Fibroblast of skin of scalp (primary cell): ENCODE results near the gene PWWP2B. TPM values are rescaled to one million over a fixed set of nuclear protein-coding genes. Genes with fewer than 3 reads are reported as not detected.

ENCODE experiments used
- DNase-seq: peaks from one replicate; pipeline ENCODE4 v3.0.0-alpha.2; 2013
- polyA plus RNA-seq, 2 experiments: library from polyadenylated mRNA; unstranded; fragments of 120-200 nt; gene quantifications; one replicate each; pipeline ENCODE4 v1.2.1, GENCODE V29; 2013; ENCODE audit not compliant: insufficient read length in 2 of 2

The PWWP2B gene
- 6.3 TPM for polyA plus RNA-seq (2013, experiment 1 of 2; ENCODE audit: insufficient read length)
- 7.0 TPM for polyA plus RNA-seq (2013, experiment 2 of 2; ENCODE audit: insufficient read length)

DNA sequence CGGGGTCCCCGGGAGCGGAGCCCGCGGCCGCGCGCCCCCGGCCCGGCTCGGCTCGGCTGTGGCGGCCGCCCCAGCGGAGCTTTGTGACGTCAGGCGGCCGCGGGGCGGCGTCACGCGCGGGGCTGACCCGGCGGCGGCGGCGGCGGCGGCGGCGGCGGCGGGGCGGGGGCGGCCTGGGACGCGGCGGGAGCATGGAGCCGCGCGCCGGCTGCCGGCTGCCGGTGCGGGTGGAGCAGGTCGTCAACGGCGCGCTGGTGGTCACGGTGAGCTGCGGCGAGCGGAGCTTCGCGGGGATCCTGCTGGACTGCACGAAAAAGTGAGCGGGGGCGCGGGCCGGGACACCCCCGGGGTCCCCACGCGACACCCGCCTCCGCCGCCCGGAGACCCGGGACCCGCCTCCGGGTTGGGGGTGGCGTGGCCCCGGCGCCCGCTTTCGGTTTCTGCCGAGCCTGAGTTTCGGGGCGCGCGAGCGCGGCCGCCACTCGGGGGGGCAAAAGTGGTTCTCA lies at the start of gene PWWP2B:
PWWP2B (plus strand) TSS at position 165 of the 506 bp plus-strand sequence; CDS start at position 192, 27 bp downstream.
- peak; percentile 53 for DNase-seq

- no peak for DNase-seq
Measured at GRCh38 chr10:132347211-132347930, 49.6 kb upstream of the PWWP2B start.

DNA sequence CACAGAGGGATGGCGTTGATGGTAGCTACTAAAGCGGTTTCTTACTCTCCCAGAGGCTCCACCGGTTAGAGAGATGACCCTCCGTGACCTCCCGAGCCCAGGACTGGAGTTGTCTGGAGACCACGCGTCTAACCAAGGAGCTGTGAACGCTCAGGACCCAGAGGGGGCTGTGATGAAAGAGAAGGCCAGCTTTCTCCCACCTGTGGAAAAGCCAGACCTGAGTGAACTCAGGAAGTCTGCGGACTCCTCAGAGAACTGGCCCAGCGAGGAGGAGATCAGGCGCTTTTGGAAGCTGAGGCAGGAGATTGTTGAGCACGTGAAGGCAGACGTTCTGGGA lies 49.1 kb upstream of the PWWP2B start:
- DNase-seq, result no peak

DNA sequence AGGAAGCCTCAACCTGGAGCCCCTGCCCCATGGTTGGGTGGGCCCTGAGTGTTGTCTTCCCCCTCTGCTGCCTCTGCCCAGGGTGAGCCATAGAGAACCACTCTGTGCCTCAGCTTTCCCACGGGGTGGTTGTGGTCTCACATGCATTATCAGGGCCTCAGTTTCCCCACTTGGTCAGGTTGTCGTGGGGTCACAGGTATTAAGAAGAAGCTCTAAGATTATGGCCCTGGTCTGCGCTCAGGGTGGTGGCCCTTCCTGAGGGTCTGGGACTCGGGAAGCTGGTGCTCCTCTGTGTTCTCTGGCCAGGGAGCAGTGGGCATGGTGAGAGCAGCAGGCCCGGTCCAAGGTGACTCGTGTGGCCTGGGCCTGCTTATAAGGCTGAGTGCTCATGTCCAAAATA lies 47.2 kb upstream of the PWWP2B start:
- DNase-seq, result no peak

GRCh38 chr10:132350391-132350790 lies 46.6 kb upstream of the PWWP2B start:
- DNase-seq, result no peak

- no peak for DNase-seq
Measured at GRCh38 chr10:132350946-132351345, 46.1 kb upstream of the PWWP2B start.

DNA sequence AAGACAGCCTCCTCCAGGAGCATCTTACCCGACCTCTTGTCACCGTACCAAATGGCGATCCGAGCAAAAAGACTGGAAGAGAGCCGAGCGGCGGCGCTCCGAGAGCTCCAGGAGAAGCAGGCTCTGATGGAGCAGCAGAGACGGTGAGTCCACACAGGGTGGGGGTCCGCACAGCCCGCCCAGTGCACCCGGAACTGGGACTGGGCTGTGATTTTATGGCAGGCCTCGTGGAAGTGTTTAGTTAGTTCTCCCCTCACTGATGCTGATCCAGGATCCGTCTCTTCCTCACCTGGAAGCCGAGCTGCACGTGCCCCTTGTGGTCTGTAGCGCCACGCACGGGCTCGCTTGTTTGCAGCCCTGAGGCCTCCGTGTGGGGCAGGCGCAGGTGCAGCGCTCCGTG lies 45.4 kb upstream of the PWWP2B start:
- no peak for DNase-seq

DNA sequence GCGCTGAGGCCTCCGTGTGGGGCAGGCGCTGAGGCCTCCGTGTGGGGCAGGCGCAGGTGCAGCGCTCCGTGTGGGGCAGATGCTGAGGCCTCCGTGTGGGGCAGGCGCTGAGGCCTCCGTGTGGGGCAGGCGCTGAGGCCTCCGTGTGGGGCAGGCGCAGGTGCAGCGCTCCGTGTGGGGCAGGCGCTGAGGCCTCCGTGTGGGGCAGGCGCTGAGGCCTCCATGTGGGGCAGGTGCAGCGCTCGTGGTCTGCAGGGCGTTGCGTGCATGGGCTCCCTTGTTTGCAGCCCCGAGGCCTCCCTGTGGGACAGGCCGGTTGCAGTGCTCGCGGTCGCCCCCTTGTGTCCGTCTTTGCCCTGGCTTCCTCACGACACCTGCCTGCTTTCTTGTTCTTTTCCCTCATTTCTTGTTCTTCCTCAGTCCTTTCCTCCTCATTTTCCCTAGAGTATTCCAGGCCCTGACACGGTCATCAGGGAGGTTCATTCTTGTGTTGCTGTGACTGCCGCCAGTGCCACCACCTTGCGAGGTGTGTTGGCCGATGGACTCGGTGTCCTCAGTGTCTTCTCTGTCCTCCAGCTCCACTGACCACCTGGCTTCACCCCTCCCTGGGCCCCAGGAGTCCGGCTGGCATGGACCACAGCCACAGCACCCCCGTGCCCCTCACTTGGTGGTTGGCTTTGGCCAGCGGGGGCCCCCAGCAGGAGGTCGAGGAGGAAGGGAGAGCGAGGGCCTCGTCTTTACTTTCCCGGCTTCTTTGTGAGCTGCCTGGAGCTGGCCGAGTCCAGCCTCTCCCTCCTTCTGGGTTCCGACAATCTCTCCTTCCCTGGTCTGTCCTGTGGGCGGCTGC lies 44.3 kb upstream of the PWWP2B start:
- DNase-seq, result peak; percentile 41

GRCh38 chr10:132353456-132354355 lies 43.3 kb upstream of the PWWP2B start:
- no peak for DNase-seq

GRCh38 chr10:132354356-132355094 lies 42.5 kb upstream of the PWWP2B start:
- DNase-seq, result no peak

DNA sequence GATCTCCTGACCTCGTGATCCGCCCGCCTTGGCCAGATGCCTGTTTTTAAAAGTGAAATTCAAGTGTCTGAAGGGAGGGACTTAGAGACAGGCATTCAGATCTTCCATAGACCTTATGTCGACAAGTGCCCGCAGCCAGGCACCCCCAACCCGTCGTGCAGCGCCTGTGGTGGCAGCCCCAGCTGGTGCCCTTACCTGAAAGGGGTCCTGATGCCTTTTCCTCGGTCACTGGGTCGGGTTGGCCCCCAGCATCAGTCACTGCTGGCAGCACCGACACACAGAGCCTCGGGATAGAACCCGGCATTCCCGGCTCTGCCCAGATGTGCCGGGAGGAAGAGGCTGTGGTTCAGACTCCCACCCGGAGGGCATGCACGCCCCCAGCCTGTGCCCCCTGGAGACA lies 41.7 kb upstream of the PWWP2B start:
- DNase-seq, result no peak

DNA sequence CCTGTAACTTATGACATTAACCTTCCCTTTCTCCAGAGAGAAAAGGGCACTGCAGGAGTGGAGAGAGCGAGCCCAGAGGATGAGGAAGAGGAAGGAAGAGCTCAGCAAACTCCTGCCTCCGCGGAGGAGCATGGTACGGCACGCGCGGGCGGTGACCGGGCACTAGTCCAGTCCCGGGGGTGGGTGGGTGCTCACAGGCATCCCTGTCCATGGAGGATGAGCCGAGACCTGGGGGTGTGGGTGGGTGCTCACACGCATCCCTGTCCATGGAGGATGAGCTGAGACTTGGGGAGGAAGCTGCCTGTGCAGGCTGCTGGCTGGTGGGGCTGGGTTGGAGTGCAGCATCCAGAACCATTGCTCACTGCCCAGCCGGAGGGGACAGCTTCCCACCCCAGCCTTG lies 41.2 kb upstream of the PWWP2B start:
- no peak for DNase-seq

DNA sequence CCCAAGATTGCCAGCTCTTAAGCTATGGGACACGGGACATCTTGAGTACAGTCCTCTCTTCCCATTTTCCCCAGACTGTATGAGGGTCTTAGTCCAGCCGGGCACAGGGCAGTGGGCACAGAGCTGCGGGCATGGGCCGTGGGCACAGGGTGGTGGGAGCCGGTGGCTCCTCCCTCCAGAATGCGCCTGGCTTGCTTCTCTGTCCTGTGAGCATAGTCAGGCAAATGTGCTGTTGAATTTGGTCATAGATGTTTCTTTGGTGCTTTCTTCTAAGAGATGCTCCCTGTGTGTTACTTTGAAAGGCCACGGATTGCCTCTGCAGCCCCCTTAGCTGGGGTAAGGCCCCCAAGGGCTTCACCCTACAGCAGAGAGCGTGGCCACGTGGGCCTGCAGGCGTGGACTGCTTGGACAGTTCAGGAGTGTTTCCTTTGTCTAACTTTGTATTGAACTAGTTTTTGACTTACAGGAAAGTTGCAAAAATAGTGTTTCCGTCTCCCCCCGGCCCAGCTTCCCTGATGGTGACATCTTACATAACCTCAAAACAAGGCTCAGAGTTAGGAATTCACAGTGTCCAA lies 40.3 kb upstream of the PWWP2B start:
- no peak for DNase-seq

- DNase-seq, result no peak
Measured at GRCh38 chr10:132357286-132358058, 39.5 kb upstream of the PWWP2B start.

DNA sequence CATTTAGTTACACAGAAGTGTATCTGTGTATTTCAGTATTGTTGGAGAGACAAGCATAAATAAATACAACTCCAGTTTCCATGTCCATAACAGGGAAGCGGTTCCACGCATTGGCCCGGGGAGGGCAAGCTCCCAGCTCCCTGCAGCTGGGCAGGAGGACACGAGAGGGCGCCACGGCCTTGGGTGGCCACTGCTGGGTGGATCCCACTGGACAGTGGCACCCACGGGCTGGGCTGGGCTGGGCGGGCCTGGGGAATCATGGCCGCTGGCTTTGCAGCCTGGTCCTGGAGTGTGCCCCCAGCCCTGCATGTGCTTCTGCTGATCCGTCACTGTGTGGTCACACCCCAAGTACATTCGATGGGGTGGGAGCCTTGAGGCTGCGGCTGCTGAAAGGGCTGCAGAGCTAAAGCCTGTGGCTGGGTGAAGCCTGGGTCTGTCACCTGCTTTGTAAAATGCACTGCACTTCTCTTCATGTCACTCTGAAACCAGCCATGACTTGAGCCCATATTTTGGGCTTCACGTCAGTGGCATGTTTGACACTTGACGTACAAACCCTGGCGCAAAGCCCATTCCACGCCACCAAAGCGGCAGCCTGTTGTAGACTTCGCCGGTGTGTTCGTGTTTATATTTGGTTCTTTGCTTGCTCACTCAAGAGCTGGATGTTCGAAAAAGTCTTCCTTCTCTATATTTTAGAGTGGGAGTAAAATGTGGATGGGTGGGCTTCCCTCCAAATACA lies 37.5 kb upstream of the PWWP2B start:
- no peak for DNase-seq

- DNase-seq, result no peak
Measured at GRCh38 chr10:132360766-132361447, 36.1 kb upstream of the PWWP2B start.

GRCh38 chr10:132361581-132362101 lies 35.4 kb upstream of the PWWP2B start:
- no peak for DNase-seq

DNA sequence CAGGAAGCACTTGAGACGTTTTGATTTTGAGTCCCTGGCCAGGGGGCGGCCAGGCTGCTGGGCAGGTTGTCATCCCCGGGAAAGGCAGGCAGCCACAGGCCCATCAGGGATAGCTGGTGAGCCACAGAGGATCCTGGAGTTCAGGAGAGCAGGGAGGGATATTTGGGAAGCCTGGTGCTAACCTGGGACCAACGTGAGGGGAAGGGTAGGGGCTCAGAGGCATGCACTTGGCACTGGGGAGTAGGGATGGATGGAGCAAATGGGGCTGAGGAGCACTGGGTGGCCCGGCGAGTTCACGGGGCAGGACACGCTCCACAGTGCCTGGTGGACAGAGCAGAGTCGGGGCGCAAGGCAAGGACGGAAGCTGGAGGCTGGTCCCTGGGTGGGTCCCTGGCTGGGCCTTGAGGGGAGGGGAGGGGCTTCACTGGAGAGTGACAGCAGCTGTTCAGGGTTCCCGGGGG lies 34.8 kb upstream of the PWWP2B start:
- DNase-seq, result no peak

DNA sequence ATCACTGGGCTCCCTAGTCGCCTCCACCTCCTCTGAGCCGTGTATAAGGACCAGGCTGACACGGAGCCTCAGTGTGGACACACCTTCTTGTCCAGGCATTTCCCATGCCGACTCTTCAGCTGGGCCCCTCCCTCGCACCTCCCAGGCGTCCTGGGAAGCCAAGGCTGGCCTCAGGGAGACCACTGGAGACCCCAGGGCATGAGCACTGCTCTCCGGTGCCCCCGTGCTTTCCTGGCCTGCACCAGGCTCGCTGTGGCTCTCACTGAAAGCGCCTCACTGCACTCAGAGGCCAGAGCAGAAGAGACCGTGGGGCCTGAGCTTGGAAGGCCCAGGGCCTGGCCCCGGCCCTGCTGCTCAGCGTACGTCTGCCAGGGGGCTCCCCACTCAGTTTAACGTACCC lies 33.6 kb upstream of the PWWP2B start:
- DNase-seq, result no peak
